CD14-positive monocyte (primary cell): Measurements from ENCODE around the gene SHANK3. TPM values are rescaled to one million over a fixed set of nuclear protein-coding genes. Genes with fewer than 3 reads are reported as not detected.

Source experiments
- DNase-seq, 3 donors: peaks; one replicate each; pipeline ENCODE4 v3.0.0-alpha.2; 2011 to 2022
- H2AFZ ChIP-seq: 2 replicates; pipeline ENCODE4 v1.6.0; 2012; ENCODE audit warnings: mild to moderate bottlenecking, low read depth, low read length, inconsistent platforms; ENCODE audit not compliant: insufficient read depth, poor library complexity, severe bottlenecking
- H3K27ac ChIP-seq, 2 donors: 1 replicate in 1 of 2; 2 replicates in 1 of 2; pipeline ENCODE4 v1.5.1; 2012 to 2013; ENCODE audit warnings: low read length in 2 of 2, control low read depth in 1 of 2, inconsistent platforms in 1 of 2, low read depth in 1 of 2, mild to moderate bottlenecking in 1 of 2
- H3K27me3 ChIP-seq, 2 donors: one replicate each; pipeline versions ENCODE4 v1.6.0 to v1.6.1; 2011 to 2013; ENCODE audit warnings: low read length in 2 of 2; ENCODE audit not compliant: control insufficient read depth in 2 of 2, insufficient read depth in 2 of 2
- H3K36me3 ChIP-seq, 2 donors: replicated peaks in 1 of 2; 1 replicate in 1 of 2; 2 replicates in 1 of 2; pipeline versions ENCODE4 v1.5.1 to v1.6.1; 2012 to 2013; ENCODE audit warnings: low read length in 2 of 2, control low read depth in 1 of 2, inconsistent platforms in 1 of 2, mild to moderate bottlenecking in 1 of 2; ENCODE audit not compliant: insufficient read depth in 2 of 2, control insufficient read depth in 1 of 2
- H3K4me1 ChIP-seq, 2 donors: 1 replicate in 1 of 2; 2 replicates in 1 of 2; pipeline versions ENCODE4 v1.5.1 to v1.6.1; 2012 to 2013; ENCODE audit warnings: low read length in 2 of 2, control low read depth in 1 of 2, inconsistent platforms in 1 of 2, mild to moderate bottlenecking in 1 of 2, moderate library complexity in 1 of 2; ENCODE audit not compliant: insufficient read depth in 2 of 2, control insufficient read depth in 1 of 2
- H3K4me2 ChIP-seq: replicated peaks from 2 replicates; pipeline ENCODE3; 2012; ENCODE audit warnings: low read length, moderate library complexity, mild to moderate bottlenecking; ENCODE audit not compliant: poor library complexity, severe bottlenecking; ENCODE audit errors: extremely low read depth
- H3K4me3 ChIP-seq, 3 experiments: fragments of 200-600 bp in 1 of 3; sonication (generic) in 1 of 3; replicated peaks in 1 of 3; 1 replicate in 2 of 3; 2 replicates in 1 of 3; pipeline ENCODE4 v1.5.1; 2011 to 2013; ENCODE audit warnings: low read length in 3 of 3, mild to moderate bottlenecking in 3 of 3, control low read depth in 2 of 3, low read depth in 2 of 3, inconsistent platforms in 1 of 3, moderate library complexity in 1 of 3
- H3K79me2 ChIP-seq: 2 replicates; pipeline ENCODE4 v1.6.0; 2012; ENCODE audit warnings: mild to moderate bottlenecking, control low read depth, inconsistent platforms, low read length, moderate library complexity; ENCODE audit not compliant: insufficient read depth
- H3K9ac ChIP-seq: 2 replicates; pipeline ENCODE4 v1.6.0; 2017; ENCODE audit warnings: low read length, mild to moderate bottlenecking; ENCODE audit not compliant: insufficient read depth, poor library complexity, severe bottlenecking
- H3K9me3 ChIP-seq, 2 donors: replicated peaks in 1 of 2; 1 replicate in 1 of 2; 2 replicates in 1 of 2; pipeline versions ENCODE4 v1.5.1 to v1.6.1; 2012 to 2013; ENCODE audit warnings: low read length in 2 of 2, control low read depth in 1 of 2; ENCODE audit not compliant: control insufficient read depth in 1 of 2, insufficient read depth in 1 of 2
- H4K20me1 ChIP-seq: 2 replicates; pipeline ENCODE4 v1.6.0; 2012; ENCODE audit warnings: mild to moderate bottlenecking, low read length, control low read depth, moderate library complexity; ENCODE audit not compliant: insufficient read depth
- H3K27ac Mint-ChIP-seq, 7 donors: one replicate each; pipeline ENCODE4 v1.8.0; 2020; ENCODE audit warnings: mild to moderate bottlenecking in 7 of 7, mixed read lengths in 7 of 7, moderate library complexity in 6 of 7, inconsistent platforms in 2 of 7
- H3K27me3 Mint-ChIP-seq, 3 donors: one replicate each; pipeline ENCODE4 v1.8.0; 2021 to 2022; ENCODE audit warnings: low read depth in 3 of 3, mild to moderate bottlenecking in 3 of 3, mixed read lengths in 3 of 3, moderate library complexity in 3 of 3, inconsistent platforms in 1 of 3
- H3K36me3 Mint-ChIP-seq, 2 donors: one replicate each; pipeline ENCODE4 v1.8.0; 2020; ENCODE audit warnings: mixed read lengths in 2 of 2, inconsistent platforms in 1 of 2, mild to moderate bottlenecking in 1 of 2
- H3K4me1 Mint-ChIP-seq: one replicate; pipeline ENCODE4 v1.8.0; 2020; ENCODE audit warnings: mild to moderate bottlenecking, mixed read lengths
- H3K4me3 Mint-ChIP-seq, 2 donors: one replicate each; pipeline ENCODE4 v1.8.0; 2020; ENCODE audit warnings: mild to moderate bottlenecking in 2 of 2, mixed read lengths in 2 of 2, moderate library complexity in 1 of 2
- H3K9me3 Mint-ChIP-seq, 7 donors: one replicate each; pipeline ENCODE4 v1.8.0; 2020 to 2022; ENCODE audit warnings: mixed read lengths in 7 of 7, mild to moderate bottlenecking in 6 of 7, moderate library complexity in 6 of 7, inconsistent platforms in 2 of 7
- WGBS: methylation state at CpG from one replicate; pipeline ENCODE4 v1.1.5; 2013; ENCODE audit warnings: missing lambda C conversion rate; ENCODE audit not compliant: insufficient coverage; 5-methylcytosine and 5-hydroxymethylcytosine counted together
- intact Hi-C, 2 donors: fragments of 100-400 bp; cut with micrococcal nuclease; formaldehyde crosslinking; loops; one replicate each; pipeline versions ENCODE4 v1.15.0 to v1.15.1; 2023
- polyA plus RNA-seq, 3 donors: library from polyadenylated mRNA; depleted of rRNA in 1 of 3; unstranded in 2 of 3; stranded (reverse) in 1 of 3; fragments of 300-500 nt in 2 of 3; fragments of >200 nt in 1 of 3; fragmentation: Illumina TruSeq in 2 of 3; gene quantifications; 1 replicate in 2 of 3; 2 replicates in 1 of 3; pipeline ENCODE4 v1.2.3, GENCODE V29; 2012 to 2021
- TF ChIP-seq, protein P1 (sequence below): fragments of 200-600 bp; IDR thresholded peaks from one replicate; pipeline ENCODE4 v1.8.0; 2022; ENCODE audit warnings: antibody characterized with exemption, mild to moderate bottlenecking

Gene SHANK3
- polyA plus RNA-seq, 3 donors, result not detected

DNA sequence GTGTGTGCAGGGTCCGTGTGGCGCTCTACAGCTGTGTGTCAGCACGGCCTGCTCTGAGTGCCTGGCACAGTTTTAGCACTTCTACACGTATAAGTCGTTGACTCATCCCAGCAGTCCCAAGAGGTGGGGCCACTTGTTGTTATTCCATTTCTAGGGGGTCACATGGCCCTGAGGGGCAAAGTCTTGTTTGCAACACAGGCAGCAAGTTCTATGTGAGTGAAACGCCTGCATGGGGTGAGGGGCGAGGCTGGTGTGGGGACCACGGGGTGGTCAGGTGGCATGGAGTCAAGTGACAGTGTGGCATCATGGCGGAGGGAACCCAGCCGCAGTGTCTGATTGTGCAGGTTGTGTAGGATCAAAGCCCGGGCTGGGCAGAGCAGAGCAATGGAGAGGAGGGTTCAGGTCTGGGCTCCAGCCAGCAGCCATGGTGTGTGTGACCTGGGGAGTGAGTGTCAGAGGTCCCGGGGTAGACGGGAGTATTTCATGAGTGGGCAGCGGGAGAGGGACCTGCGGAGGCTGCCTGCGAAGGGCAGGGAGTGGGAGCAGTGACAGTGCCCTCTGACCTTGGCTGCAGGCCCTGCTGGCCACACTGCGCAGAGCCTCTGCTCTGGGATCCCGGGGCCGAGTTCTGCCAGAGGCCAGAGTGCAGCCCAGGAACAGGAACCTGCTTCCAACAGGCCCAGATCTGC, 27.9 kb downstream of the SHANK3 start:
- Mint-ChIP-seq H3K9me3 (no peaks in the 10 kb centered on the region), H3K4me1 (no peaks in the 10 kb centered on the region), H3K27me3 (no peaks in the 10 kb centered on the region), H3K27ac (no peak overlapping the region), H3K36me3 (no peaks in the 10 kb centered on the region), H3K4me3 (no peak overlapping the region)
- no peaks in the 10 kb centered on the region for H3K79me2 ChIP-seq
- no peaks in the 10 kb centered on the region for H3K4me1 ChIP-seq
- 92% methylated on average over 19 of the region's 19 CpGs for WGBS
- no peak for DNase-seq
- H3K27me3 ChIP-seq, result no peaks in the 10 kb centered on the region
- TF ChIP-seq, protein P1, sequence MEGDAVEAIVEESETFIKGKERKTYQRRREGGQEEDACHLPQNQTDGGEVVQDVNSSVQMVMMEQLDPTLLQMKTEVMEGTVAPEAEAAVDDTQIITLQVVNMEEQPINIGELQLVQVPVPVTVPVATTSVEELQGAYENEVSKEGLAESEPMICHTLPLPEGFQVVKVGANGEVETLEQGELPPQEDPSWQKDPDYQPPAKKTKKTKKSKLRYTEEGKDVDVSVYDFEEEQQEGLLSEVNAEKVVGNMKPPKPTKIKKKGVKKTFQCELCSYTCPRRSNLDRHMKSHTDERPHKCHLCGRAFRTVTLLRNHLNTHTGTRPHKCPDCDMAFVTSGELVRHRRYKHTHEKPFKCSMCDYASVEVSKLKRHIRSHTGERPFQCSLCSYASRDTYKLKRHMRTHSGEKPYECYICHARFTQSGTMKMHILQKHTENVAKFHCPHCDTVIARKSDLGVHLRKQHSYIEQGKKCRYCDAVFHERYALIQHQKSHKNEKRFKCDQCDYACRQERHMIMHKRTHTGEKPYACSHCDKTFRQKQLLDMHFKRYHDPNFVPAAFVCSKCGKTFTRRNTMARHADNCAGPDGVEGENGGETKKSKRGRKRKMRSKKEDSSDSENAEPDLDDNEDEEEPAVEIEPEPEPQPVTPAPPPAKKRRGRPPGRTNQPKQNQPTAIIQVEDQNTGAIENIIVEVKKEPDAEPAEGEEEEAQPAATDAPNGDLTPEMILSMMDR, result no peak
- no peak overlapping the region for H3K9ac ChIP-seq
- no peak overlapping the region for H3K27ac ChIP-seq
- H3K36me3 ChIP-seq, result no peaks in the 10 kb centered on the region
- H3K4me2 ChIP-seq, result no peak overlapping the region
- H3K4me3 ChIP-seq, result no peak overlapping the region
- H4K20me1 ChIP-seq, result no peaks in the 10 kb centered on the region
- intact Hi-C loops, result no loop called here
- no peak overlapping the region for H2AFZ ChIP-seq
- H3K9me3 ChIP-seq, result no peaks in the 10 kb centered on the region

DNA sequence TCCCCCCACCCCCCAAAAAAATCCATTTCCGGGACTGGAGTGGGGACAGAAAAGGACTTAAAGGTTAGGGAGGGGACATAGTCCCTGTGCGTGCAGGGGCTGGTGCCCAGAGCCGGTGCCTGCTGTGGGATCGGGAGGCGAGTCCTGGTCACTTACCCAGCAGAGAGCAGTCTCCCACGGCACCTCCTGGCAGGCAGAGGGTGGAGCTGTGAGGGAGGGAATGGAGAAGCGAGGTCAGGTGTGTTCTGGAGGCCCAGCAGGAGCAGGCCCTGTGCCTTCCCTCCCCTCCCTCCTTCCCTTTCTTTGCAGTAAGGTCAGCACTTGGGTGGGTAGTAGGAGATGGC, 28.4 kb downstream of the SHANK3 start:
- Histone ChIP-seq H3K4me1 (no peaks in the 10 kb centered on the region), H3K4me2 (no peak overlapping the region), H3K4me3 (no peak overlapping the region), H3K79me2 (no peaks in the 10 kb centered on the region), H2AFZ (no peak overlapping the region), H3K27ac (no peak overlapping the region), H3K9me3 (no peaks in the 10 kb centered on the region), H4K20me1 (no peaks in the 10 kb centered on the region), H3K9ac (no peak overlapping the region), H3K27me3 (no peaks in the 10 kb centered on the region), H3K36me3 (no peaks in the 10 kb centered on the region)
- Mint-ChIP-seq H3K27ac (no peak overlapping the region), H3K36me3 (no peaks in the 10 kb centered on the region), H3K4me3 (no peak overlapping the region), H3K9me3 (no peaks in the 10 kb centered on the region), H3K4me1 (no peaks in the 10 kb centered on the region), H3K27me3 (no peaks in the 10 kb centered on the region)
- TF ChIP-seq, protein P1, result no peak
- intact Hi-C loops, result no loop called here
- DNase-seq, result no peak
- 77% methylated on average over 3 of the region's 7 CpGs for WGBS
